GM19324 (cell line): ENCODE data around the gene CPA1.
"Not testable (repeated sequence)": the region's sequence is repeated elsewhere in the genome, so short reads cannot be mapped to it uniquely, and the experiment has no call there.

ENCODE experiments used
- ATAC-seq: cut with Tn5 transposase; IDR thresholded peaks from one replicate; pipeline ENCODE4 v1.9.1; 2021; ENCODE audit warnings: mild to moderate bottlenecking, moderate library complexity; ENCODE audit not compliant: unreplicated experiment, low FRiP score

The CPA1 gene

DNA sequence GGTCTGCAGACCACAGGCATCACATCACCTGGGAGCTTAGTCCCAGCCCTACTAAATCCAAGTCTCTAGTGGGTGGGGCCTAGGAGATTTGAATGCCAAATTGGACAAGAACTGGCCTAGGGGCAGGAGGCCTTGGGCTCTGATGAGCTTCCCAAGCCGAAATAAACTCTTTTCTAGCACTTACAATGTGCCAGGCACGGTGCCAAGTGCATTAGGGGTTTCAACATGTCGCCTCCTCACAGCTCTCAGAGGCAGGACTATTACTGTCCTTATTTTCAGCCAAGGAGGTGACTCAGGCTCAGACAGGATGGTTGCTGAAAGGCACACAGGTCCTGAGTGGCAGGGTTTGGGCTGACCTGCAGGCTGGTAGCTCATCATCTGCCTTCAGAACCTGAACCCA is 9.2 kb upstream of the CPA1 start:
- ATAC-seq = no peak

DNA sequence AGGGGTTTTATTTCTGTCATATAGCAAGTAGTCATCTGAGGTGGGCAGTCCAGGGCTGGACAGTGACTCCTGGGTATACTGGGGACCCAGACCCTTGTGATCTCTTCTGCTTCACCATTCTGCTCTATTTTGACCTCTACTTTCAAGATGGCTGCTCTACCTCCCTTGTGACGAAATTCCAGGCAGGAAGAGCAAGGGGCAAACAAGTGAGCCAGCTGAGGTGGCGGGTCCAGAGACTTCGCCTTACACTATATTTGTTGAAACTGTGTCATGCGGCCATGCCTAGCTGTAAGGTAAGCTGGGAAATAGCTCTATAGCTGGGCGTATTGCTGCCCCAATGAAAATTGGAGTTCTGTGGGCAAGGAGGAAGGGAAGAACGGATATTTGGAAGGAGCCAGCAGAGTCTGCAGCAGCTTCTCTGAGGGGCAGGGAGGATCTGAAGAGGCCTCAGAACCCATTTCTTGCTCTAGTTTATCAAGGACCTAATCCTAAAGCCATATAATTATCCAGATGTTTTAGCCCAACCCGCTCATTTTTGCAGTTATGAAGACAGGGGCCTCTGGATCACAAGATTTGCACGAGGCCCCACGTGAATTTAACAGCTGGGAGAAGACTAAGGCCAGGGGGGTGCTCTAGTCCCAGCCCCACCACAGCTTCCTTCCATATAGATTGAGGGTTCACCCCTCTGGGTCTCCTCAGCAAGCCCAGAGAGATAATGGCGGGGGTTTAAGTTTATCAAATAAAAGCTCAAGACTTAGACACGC is 7.7 kb upstream of the CPA1 start:
- no peak for ATAC-seq

DNA sequence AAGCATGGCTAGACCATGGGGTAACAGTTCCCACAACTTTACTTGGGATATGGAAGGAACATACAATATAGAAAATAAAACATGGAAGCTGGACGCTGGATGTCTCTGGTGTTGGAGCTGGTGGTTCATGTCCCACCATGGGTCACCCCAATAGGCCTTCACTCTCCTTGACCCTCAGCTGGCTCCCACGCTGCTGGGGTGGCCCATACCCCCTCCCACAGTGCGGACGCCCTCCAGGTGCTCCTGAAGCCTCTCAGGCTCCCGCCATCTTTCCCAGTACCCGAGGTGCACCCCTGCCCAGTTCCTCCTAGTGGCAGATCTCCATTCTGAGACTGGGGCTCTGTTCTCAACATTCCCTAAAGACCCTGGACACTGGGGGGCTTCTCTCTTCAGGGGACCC is 5.8 kb upstream of the CPA1 start:
- no peak for ATAC-seq

DNA sequence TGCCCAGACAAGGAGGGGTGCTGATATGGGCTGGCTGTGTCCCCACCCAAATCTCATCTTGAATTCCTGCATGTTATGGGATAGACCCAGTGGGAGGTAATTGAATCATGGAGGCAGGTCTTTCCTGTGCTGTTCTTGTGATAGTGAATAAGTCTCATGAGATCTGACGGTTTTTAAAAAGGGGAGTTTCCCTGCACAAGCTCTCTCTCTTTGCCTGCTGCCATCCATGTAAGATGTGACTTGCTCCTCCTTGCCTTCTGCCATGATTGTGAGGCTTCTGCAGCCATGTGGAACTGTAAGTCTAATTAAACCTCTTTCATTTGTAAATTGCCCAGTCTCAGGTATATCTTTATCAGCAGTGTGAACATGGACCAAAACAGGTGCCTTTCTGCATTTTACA is 3.8 kb upstream of the CPA1 start:
- ATAC-seq = not testable (repeated sequence)

DNA sequence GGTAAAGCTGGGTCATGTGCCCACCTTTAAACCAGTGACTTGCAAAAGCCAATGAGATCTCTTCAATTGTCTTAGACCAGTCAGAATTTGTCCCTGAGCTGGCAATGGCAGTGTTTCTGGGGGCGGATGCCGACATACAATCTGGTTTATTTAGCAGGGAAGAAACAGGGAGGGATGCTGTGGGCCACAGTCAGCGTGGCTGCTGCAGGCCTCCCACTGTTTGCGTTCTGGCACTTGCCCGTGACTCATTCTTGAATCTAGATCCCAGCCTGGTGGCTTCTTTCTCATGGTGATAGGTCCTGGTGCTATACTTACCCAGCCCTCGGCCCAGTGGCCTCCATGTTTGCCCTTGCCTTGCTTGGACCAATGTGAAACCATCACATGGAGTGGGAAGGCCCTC is 3.1 kb upstream of the CPA1 start:
- no peak for ATAC-seq

DNA sequence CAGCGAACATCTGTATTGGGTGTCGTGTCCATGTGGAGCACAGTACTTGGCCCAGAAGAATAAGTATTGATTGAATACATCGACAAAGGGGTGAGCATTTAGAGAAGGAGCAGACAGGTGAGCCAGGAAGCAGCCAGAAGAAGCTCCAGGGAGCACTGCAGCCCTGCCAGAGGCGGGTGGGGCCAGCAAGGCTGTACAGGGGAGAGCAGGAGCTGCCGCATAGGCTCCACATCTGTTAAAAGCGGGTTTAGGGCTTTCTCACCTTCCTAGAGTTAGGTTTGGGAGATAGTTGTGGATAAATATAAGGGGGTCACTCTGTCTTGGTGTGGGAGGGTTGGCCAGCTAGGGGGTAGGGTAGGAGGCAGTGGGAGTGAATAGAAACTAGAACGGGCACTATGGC is 1.3 kb upstream of the CPA1 start:
- no peak for ATAC-seq

DNA sequence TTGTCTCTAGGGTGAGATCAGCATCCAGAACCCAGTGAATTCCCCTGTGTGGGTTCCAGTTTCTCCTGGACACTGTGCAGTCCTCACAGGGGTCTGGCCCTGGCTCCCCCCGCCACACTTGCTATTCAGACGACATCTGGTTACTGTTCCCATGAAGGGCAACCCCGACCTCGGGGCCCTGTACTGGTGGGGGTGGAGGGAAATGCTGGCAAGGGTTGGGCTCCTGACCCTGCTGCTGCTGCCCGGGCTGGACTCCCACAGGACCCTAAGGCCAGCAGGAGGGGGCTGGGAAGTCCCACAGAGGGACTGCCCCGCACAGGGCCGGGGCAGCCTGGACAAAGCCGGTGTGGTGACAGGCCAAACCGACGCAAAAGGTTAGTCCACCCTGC is 768 bp upstream of the CPA1 start:
- no peak for ATAC-seq

DNA sequence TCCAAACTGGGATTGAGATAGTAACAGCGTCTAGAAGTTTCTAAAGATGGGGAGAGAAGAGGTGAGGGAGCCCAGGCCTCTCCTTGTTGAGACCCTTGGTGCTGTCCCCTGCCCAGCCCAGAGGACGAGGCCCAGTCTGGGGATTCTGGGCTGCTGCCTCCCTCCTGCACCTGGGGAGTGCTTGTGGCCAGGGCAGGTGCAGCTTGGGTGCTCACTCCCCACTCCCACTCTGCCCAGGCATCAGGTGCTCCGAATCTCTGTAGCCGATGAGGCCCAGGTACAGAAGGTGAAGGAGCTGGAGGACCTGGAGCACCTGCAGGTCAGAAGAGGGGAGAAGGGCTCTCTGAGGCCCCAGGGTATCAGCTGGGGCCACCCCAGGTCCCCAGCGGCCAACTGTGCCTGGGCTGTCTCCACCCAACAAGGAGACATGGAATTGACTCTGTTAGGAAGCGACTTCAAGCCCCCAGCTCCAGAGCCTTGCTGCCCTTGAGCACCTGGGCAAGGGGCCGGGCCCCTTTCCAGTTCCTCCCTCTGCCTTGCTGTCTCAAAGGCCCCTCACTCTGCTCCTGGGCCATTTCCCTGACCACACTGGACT is 664 bp downstream of the CPA1 start:
- ATAC-seq = no peak

DNA sequence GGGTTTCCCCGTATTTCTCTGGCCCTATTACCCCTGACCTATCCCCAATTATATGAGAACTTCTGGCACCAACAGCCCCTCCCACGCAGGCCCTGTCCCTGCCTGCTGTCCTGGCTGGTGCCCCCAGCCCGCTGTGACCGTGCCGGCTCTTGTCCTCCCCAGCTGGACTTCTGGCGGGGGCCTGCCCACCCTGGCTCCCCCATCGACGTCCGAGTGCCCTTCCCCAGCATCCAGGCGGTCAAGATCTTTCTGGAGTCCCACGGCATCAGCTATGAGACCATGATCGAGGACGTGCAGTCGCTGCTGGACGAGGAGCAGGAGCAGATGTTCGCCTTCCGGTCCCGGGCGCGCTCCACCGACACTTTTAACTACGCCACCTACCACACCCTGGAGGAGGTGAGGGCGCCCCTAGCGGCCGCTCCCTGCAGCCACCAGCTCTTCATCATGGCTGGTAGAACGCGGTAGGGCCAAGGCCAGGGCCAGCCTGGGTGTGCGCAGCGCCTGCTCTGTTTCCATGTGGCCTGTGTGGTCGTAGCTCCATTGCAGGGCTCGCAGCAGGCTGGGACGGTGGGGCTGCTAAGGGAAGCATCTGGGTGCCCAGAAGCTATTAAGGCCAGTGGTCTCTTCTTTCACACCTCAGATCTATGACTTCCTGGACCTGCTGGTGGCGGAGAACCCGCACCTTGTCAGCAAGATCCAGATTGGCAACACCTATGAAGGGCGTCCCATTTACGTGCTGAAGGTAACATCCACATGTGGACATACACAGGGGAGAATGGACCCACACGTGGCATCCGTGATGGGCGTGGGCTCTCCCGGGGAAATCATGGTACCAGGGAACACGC is 1.4 kb downstream of the CPA1 start:
- ATAC-seq = no peak

DNA sequence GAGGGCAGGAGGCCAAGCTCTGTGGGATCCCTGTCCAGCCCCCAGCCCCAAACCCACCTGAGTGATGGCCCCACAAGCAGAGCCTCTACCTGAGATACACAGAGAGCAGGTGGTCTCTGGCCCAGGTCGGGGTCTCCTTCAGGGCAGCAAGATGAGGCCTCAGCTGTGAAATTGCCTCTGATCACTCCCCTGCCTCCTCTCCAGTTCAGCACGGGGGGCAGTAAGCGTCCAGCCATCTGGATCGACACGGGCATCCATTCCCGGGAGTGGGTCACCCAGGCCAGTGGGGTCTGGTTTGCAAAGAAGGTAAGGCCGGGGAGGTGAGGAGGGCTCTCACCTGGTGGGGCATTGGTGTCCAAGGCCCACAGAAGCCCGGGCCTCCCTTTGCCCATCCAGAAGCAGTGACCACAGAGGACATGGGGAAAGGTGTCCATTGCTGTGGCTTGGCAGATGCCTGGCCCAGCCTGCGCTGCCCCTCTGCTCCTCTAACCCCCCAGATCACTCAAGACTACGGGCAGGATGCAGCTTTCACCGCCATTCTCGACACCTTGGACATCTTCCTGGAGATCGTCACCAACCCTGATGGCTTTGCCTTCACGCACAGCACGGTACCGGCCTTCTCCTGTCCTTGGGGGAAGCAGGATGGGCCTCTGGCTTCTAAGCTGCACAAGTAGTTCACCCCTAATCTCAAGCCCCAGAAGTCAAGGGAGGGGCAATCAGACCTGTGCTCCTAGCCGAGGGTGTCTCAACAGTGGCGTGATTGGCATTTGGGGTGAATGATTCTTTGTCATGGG is 3.1 kb downstream of the CPA1 start:
- ATAC-seq = no peak

DNA sequence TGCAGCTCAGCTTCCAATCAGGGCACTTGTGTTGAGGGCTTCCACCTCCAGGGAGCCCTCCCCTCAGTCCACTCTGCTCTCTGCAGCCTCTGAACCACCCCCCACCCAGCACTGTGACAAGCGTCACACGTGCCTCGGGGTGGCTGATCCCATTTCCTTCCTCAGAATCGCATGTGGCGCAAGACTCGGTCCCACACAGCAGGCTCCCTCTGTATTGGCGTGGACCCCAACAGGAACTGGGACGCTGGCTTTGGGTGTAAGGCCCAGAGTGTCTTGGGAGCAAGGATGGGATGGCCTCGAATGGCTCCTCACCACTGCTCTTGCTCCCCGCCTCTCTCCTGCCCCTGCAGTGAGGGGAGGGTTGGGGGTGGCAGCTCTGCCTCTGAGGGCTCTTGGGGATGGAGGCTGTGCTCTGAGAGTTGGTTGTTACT is 4.1 kb downstream of the CPA1 start:
- ATAC-seq = no peak

DNA sequence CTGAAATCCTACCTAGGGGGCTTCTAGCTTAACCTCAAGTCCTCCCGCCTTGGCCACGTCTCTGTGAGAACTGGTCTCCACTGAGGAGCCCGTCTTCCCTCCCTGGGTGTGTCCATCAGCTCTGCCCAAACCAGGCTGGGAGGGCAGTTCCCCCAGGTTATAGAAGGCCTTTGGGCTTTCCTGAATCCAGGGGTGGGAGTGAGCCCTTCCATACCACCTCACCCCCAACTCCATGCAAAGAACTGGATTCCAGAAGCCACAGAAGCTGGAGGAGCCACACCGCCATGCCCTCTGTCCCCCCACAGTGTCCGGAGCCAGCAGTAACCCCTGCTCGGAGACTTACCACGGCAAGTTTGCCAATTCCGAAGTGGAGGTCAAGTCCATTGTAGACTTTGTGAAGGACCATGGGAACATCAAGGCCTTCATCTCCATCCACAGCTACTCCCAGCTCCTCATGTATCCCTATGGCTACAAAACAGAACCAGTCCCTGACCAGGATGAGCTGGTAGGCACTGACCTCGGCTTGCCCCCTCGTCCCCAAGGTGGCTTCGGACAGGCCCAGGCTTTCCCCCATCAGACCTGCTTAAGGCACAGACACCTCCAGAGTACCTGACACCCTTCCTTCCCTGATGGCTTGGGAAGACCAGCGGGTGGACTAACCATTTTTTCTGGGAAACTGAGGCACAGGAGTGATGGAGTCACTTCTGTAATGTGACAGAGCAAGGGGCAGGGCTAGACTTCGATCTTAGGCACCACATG is 4.7 kb downstream of the CPA1 start:
- no peak for ATAC-seq

DNA sequence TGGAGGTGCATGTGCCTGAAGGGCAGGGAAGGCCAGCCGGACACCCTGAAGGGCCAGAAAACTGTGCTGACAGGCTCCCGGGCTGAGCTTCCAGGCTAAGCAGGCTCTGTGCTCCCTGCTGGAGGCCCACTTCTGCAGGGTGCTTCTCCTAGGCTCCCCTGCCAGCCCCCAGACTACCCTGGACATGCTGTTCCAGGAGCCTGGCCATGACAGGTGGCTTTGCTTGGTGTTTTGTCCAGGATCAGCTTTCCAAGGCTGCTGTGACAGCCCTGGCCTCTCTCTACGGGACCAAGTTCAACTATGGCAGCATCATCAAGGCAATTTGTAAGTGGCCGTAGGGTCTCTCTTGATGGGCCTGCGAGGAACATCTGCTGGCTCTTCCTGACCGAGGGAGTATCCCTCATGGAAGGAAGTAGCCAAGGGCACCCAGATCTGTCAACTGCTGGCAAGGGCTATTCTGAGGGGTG is 5.3 kb downstream of the CPA1 start:
- no peak for ATAC-seq

DNA sequence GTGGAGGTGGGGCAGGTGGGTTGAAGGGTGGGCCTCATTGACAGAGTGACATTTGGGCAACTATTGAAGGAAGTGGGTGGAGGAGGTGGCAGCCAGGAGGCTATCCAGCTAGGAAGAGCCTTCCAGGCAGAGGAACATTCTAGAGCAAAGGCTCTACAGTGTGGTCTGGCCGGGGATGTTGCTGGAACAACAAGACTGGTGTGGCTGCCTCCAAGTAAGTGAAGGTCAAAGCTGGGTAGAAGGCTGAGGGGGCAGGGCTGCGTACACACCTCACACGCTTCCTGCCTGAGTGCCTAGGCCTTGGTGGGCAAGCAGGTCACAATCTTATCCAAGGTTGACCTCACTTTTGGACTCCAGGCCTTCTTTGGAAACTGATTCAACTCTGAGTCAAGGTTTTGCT is 6.6 kb downstream of the CPA1 start:
- ATAC-seq = no peak

DNA sequence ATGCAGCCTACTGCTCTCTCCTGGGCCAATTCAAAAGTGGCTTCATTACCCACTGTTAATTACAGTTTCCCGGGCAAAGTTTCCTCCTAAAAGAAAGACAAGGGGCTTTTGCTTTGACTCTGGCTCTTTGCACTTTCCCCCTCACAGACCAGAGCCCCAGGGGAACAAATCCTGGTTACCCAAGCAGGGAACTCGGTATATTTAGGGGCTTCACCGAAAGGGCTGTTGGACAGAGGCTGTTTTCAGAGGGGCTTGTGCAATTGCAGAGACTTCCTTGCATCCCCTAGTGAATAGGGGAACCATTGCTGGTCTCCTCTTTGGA is 7.0 kb downstream of the CPA1 start:
- ATAC-seq = no peak

DNA sequence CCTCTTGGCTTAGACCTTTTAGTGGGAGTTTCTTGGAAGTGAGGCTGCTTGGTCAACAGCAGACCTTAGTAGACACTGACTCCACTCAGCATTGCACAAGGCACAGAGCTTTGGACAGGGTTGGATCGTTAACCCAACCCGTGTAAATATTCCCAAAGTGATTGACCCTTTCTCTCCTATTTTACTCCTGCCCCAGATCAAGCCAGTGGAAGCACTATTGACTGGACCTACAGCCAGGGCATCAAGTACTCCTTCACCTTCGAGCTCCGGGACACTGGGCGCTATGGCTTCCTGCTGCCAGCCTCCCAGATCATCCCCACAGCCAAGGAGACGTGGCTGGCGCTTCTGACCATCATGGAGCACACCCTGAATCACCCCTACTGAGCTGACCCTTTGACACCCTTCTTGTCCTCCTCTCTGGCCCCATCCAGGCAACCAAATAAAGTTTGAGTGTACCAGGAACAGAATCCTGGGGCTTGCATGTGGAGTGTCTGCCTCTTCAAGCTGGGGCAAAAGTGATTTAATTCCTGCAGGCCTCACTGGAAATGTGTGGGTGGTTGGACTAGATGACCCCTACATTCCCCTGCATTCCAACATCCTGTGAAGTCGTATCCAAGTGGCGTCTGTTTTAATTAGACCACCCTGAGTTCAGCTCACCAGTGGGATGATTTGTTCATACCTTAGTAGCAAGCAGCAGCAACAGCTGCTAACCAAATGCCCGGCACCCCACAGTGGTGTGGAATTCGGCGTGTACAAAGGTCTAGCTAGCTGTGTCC is 7.5 kb downstream of the CPA1 start:
- no peak for ATAC-seq

DNA sequence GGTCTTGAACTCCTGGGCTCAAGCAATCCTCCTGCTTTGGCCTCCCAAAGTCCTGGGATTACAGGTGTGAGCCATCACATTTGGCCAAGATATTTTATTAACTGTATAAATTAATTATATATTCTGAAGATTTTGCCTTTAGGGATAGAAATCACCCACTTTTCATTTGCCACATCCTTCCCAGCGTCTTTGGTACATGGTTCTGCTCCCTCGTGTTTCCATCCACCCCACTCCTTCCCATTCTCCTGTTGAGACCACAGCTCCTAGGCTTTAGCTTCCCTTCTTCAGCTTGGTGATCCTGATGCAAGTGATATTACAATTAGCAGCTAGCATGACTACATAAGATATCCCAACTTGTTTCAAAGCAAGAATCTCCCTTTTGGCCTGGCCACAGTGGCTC is 8.4 kb downstream of the CPA1 start:
- no peak for ATAC-seq

DNA sequence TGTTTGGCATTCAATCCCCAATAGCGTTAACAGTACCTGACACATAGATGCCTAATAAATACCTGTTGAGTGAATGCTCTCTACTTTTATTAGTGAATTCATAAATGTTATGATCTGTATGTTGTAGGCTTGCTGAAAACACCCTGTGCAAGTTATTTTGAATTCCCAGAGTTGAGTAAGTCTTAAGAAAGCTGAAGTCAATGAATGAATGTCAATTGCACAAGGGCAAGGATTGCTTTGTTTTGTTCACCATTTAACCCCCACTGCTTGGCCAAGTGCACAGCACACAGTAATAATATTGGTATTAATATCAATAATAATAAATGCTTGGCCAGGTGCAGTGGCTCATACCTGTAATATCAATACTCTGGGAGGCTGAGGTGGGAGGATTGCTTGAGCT is 10.2 kb downstream of the CPA1 start:
- no peak for ATAC-seq

DNA sequence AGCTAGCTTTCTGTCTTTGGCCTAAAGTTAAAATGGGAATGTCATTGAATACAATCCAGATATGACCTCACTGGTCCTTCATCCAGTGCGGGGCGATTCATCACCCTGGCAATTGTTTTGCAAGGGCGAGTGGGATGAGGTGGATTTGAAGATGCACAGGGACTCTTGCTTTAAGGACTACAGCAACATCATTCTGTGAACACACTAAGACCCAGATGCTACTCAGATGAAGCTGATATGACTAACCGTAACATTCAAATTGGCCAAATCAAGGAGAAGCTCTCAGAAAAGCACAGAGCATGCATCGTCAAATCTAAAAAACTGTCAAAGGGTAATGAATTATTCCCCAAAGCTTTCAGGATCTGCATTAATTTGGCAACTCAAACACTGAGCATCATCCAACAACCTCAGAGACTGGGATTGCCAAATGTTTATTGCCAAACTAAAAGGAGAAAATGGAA is 12.8 kb downstream of the CPA1 start:
- no peak for ATAC-seq
